RPMI7951 (cell line): ENCODE measurements around the gene PRKAR2B. TPM values are rescaled to one million over a fixed set of nuclear protein-coding genes. Genes with fewer than 3 reads are reported as not detected.
"Not testable (repeated sequence)": the region's sequence is repeated elsewhere in the genome, so short reads cannot be mapped to it uniquely, and the experiment has no call there.

Experiments used
- DNase-seq: peaks from one replicate; pipeline ENCODE4 v3.0.0-alpha.2; 2012; ENCODE audit warnings: low read depth
- total RNA-seq: library from RNA; depleted of rRNA; stranded (reverse); fragments of >200 nt; shearing (Covaris generic); gene quantifications from 2 replicates; pipeline ENCODE4 v1.2.3, GENCODE V29; 2014

PRKAR2B gene
- total RNA-seq, 1 experiment from 2014 or later = 3.7 TPM

DNA sequence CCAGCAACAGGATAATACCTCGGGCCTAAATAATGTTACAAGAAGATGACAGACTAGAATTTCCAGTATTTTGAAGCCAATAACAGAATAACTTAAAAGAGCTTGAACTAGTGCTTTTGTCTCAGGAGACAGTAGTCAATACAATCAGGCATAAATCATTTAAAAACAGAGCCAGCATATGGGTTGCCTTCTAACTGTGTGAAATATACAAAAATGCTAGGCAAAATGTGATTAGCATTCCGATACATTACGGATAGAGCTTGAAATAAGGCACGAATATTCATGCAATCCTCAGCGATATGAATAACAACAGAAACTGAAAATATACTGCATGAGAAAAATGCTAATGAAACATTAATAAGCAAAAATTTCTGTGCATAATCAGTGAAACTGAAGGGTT is 18.3 kb upstream of the PRKAR2B start:
- no peak for DNase-seq

DNA sequence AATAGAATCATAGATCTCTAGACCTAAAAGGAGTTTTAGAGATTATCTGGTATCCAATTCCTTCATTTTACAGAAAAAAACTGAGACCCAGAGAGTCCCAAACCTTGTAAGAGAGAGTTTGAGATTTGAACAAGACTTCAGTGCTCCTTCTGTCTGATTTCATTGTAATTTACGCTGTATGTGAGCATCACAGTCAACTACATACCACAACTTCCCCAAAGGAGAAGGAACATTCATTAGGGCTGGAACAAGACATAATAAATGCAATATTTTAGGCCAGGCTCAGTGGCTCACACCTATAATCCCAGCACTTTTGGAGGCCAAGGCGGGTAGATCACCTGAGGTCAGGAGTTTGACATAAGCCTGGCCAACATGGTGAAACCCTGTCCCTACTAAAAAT is 17.3 kb upstream of the PRKAR2B start:
- DNase-seq = no peak

DNA sequence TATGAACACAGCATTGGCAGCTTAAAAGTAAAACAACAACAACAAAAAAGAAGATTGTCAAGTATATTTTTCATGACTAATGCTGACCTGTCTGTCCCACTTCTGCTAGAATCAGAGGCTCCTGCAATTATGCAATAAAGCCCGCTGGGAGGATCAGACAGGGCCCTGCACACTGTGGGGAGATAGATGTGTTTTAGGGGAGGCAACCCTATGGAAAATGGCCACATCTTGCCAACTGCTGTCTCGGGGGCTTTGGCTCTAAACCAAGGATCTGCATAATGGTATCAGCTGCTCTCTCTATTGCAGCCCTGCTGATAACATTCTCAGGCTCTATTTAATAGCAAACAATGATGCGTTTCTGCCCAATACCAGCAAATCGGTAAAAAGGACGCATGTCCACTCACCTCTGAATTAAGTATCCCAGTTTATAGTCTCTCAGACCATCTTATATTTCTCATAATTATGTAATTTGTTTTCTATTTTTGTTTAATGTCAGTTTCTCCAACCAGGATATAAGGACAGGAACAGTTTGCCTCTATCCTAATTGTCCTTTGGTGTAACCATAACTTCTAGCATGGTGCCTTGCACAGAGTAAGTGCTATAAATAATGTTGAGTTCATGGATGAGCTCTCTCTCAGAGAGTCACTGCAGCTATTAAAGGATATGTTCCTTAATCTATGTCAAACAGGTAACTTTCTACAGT is 15.3 kb upstream of the PRKAR2B start:
- no peak for DNase-seq

DNA sequence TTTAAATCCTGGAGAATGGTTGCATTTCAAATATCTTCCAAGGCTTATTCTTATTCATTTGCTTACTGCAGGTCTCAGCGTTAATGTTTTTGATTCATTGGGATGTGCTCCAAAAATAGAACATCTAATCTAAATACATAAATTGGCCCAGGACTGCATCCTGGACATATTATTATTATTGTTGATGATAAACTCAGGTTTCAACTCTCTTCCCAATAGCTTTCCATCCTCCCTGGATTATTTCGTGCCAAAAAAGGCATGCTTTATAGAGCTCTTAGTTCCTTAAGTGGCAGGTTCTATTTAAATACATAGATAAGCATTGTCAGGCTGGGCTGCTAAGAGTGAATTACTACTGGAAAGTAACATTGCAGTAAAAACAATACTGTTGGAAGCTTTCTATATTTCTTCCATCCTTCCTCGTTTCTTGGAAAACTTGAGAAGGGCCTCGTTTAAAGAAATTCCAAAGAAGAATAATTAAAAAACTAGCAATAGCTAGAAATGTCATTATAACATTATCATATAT is 14.7 kb upstream of the PRKAR2B start:
- no peak for DNase-seq

DNA sequence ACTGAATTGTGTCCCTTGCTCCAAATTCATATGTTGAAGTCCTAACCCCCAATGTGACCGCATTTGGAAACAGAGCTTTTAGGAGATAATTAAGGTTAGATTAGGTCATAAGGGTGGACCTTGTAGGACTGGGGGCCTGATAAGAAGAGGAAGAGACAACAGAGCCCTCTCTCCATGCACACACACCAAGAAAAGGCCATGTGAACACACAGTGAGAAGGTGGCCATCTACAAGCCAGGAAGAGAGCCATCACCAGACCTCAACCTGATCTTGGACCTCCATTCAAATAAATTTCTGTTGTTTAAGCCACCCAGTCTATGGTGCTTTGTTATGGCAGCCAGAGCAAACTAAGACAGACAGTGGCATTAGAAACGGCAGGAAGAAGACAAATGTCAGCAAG is 12.5 kb upstream of the PRKAR2B start:
- DNase-seq = no peak

DNA sequence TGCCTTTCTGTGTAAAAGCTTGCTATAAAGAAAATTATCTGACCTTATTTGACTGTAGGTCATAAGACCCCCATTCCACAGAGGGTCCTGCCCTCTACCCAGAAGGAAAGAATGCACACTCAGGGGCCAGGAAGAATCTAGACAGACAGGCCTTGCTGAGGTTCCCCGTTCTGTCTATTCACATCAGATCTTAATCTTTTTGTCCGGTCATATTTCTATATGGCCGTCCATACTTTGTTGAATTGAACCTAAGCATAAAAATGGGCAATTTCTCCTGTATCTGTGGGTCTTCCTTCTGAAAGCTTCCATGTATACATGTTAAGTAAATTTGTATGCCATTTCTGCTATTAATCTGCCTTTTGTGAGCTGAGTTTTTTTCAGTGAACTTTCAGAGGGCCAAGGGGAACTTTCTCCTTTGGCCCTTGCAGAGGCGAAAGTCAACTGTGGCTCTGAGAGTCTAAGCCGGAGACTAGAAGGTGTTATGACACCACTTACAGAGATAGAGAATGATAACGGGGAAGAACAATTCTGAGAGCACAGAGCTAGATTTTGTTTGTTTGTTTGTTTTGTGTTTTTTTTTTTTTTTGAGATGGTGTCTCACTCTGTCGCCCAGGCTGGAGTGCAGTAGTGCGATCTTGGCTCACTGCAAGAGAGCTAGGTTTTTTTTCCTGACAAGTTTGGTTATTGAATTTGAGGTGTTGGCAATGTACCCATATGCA is 11.6 kb upstream of the PRKAR2B start:
- DNase-seq = no peak

DNA sequence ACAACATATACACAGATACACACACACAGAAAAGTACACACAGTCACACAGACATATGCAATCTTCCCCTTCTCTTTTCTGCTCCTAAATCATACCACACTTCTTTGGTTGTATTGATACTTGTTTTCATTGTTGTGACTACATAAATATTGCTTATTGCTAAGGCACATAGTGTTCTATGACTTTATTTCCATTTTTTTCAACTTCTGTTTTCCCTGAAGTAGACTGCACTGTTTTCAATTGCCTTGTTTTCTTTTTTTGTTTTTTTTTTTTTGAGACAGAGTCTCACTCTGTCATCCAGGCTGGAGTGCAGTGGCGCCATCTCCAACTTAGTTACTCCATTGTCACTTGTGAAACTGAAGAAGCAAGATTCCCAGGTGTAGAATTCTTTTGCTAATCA is 10.0 kb upstream of the PRKAR2B start:
- DNase-seq = no peak

DNA sequence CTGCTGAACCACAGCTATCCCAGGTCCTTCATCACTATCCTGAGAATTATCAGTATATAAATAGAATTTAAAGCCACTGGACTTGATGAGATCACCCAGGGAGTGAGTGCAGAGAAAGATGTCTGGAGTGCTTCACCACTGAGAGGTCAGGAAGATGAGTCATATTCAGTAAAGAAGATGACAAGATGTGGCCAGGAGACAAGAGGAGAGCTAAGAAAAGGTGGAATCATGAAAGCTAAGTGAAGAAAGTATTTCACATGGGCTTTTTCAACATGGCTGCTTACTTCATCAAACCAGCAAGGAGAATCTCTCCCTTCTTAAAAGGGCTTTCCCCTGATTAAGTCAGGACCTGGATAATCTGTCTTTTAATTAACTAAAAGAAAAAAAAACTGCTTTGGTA is 9.1 kb upstream of the PRKAR2B start:
- DNase-seq = peak; percentile 85

DNA sequence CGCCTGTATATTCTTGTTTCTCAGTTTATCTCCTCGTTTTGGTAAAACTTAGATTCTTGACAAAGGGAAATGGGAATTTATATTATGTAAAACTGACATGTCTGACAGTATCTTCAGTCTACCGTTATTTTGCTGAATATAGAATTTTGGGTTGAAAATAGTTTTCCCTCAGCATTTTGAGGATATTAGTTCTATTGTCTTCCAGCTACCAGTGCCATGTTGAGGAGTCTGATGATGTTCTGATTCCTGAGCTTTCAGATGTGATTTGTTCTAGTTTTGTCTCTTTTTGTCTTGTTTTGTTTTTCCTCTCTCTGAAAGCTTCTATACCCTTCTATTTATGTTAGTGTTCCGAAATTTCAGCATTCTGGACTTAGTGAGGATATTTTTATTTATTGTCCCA is 8.0 kb upstream of the PRKAR2B start:
- no peak for DNase-seq

DNA sequence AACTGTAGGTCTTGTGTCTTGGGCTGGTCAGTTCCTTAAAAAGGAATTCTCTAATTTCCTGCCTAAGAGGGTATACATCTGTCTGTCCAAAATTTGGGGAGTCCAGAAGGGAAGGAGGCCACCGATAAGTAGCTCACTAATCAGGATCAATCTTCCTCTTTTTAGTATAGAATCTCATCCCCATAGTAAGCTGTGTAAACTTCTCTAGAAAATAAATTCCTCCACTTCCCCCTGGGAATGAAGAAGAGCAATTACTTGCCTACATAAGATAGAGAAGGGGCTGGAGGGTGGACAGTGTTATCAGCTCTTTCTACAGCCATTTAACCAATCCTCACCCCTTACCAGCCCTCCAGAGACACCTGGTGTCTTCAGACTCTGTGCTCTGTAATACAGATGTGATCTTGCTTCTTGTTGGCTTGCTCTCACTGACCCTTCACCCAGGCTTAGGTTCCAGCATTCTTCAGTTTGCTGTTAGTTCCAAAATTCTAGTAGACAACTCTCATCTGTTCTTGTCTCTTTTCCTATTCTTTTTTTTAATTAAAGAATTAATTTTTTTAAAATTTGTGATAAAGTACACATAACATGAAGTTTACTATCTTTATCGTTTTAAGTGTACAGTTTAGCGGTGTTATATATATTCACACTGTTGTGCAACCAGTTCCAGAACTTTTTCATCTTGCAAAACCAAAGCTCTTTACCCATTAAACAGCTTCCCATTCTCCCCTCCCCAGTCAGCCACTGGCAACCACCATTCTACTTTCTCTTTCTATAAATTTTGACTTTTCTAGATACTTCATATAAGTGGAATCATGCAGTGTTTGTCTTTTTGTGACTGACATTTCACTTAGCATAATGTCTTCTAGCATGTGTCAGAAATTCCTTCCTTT is 6.5 kb upstream of the PRKAR2B start:
- no peak for DNase-seq

DNA sequence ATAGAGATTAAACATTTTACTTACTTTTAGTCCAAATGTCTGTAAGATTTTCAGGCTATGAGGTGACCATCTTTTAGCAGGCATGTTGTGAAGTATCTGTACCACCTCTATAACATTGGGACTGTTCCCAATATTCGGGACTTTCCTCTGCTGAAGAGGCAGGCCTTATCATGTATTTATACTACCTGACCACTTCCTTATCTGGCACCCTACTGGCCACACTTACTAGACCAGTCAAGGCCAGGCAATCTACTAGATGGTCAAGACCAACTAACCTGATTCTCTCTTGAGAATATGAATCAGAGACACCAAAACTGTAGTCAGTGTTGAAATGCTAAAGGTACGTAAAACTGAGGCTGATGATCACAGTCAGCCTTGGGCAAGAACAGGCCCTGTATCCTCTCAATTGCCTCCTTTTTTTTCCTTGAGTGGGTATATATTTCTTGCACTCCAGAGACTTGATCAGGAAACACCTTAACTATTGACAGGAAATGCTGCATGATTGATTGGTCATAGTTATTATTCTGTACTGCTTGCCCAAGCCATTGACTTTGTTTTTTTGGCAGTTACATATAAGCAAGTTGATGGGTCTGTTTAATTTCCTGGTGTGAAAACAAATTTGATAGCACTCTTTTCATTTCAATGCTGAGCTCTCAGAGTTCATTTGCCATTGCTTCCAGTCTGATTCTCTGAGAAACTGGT is 5.2 kb upstream of the PRKAR2B start:
- DNase-seq = no peak

DNA sequence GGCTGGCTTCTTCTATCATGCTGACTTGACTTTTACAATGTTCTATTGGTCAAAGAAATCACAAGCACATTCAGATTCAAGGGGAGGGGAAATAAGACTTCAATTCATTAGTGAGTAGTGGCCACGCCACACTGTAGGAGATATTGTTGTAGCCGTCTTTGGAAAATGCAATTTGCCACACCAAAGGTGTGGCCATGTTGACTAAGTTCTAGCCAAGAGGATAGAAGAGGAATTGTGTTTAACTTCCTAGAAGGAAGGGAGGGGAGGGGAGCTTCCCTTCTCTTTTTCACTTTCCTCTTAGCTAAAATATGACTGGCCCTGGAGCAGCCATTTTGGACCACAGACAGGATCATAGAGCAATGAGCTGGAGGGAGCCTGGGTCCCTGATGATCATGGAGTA is 3.4 kb upstream of the PRKAR2B start:
- no peak for DNase-seq

DNA sequence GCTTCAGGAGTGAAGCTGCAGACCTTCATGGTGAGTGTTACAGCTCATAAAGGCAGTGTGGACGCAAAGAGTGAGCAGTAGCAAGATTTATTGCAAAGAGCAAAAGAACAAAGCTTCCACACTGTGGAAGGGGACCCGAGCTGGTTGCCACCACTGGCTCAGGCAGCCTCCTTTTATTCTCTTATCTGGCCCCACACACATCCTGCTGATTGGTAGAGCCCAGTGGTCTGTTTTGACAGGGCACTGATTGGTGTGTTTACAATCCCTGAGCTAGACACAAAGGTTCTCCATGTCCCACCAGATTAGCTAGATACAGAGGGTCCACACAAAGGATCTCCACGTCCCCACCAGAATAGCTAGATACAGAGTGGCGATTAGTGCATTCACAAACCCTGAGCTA is 2.7 kb upstream of the PRKAR2B start:
- DNase-seq = not testable (repeated sequence)

DNA sequence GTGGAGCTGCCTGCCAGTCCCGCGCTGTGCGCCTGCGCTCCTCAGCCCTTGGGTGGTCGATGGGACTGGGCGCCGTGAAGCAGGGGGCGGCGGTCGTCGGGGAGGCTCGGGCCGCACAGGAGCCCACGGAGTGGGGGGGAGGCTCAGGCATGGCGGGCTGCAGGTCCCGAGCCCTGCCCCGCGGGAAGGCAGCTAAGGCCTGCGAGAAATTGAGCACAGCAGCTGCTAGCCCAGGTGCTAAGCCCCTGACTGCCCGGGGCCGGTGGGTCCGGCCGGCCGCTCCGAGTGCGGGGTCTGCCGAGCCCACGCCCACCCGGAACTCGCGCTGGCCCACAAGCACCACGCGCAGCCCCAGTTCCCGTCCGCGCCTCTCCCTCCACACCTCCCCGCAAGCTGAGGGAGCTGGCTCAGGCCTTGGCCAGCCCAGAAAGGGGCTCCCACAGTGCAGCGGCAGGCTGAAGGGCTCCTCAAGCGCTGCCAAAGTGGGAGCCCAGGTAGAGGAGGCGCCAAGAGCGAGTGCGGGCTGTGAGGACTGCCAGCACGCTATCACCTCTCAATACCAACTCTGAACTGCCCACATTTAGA is 2.1 kb upstream of the PRKAR2B start:
- not testable (repeated sequence) for DNase-seq

DNA sequence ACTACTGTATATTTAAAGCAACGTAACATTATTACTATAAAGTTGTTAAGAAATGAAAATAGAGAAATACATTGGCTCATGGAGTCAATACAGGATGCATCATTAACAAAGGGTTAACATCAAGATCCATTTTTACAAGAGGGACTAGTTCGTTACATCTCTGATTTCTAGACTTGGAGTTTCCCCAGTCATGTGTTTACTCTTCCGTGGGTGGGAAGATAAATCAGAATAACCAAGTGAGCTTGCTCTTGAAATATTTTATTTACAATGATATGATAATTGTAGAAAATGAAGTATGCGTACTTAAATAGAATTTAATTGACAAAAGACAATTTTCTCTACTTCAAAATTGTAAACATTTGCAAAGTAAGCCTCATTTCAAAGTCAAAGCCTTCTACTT is 1.0 kb upstream of the PRKAR2B start:
- no peak for DNase-seq

DNA sequence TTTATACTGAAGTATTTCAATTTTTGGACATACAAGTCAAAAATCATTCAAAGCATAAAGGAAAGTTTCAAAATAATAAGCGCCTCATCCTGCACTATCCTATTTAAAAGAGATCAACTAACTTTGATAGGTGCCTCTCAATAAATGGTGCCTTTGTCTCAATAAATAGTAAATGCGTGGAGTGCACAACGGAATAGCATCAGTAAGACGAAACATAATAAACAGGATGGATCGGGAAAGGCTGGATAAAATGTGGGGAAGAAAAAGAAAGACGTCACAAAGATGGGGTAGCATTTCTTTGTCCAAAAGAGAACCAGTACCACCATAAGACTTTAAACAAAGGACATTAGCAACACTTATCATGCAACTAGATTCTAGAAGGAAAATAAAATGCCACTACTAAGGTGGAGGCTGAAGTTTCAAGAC is 571 bp upstream of the PRKAR2B start:
- no peak for DNase-seq

DNA sequence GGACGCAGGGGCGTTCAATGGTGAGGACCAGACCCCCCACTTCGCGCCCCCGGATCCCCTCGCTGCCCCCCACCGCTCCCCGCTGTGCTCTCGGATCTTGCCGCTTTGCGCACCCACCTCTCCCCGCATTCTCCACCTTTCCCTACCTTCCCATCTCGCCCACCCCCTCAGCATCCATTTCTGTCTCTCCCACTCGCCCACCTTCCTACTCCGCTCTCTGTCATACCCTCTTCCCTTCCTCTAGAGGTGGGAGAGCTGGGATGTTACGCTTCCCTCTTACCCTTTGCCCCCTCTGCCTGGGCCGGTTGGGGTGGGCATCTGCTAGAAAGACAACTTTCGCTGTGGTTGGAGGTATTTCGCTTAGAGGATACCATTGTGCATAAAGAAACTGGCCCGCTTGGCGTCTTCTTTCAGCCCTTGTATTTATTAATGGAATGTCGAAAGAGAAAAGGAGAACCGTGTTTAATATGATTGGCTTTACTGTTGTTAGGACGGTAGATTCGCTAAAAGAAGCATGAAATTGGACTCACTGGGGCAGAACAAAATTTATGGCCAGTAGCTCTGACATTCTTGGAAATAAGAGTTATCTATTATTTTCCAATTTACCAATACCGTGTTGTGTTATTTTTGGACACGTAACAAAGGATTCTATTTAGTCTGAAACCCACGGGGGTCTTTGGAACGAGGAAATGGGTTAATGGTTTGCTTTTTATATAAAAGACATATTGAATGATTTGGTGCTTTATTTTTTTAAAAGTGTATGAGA is 873 bp downstream of the PRKAR2B start:
- peak; percentile 11 for DNase-seq

DNA sequence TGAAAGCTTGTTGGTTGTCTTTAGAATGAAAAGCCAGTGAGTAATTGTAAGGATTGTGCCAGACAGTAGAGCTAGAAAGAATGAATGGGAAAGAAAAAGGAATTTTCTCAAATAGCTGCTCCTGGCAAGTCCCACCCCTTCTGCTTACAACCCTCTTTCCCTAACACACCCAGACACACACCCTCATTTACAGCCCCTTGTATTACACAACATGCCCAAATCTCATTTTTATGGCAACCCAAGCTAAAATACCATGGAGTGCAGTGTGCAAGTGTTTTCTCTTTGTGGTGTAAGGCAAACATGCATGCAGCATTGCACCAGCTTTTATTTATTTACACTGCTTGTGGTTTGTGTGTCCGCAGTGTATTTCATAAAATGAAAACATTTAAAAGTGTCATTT is 1.5 kb downstream of the PRKAR2B start:
- no peak for DNase-seq

DNA sequence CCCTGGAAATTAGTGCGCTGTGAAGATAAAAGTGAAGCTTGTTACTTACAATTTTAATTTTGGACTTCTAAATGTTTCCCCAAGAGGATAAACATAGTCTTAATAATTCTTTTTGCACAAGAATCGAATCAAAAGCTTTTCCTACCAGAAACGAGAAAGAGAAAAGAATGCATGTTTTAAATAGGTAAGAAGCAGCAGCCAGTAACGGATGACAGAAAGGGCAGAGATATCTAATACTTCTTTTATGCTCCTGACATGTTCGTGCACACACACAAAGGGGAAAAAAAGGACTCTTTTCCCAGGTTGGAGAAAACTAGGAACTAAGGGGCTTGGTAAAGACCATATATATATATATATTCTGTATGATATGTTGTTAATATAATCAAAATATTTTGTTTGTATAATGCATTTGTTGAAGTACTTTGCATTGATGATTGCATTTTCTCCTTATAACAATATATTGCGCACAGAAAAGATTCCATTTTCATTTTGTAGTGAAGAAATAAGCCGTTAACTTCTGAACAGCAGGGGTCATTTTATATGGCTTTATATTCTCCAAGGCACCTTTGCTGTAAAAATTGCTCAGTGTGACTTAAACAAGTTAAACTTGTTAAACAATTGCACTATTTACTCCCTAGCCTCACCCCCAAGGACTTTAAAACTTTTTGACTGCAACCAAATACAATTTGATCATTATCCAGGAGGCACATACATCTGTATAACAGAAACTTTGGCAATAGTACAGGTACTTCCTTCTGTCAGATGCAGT is 2.2 kb downstream of the PRKAR2B start:
- no peak for DNase-seq
